ENCODE results near the gene WDR72. TPM values are rescaled to one million over a fixed set of nuclear protein-coding genes. Genes with fewer than 3 reads are reported as not detected.
A peak's percentile ranks its signal among the peaks of the same experiment; 100 is the strongest.

Gene WDR72
- total RNA-seq, 1 donor from 2014 or later: 3.2 TPM

GRCh38 chr15:53721334-53722087 is 38.0 kb downstream of the WDR72 start:
- no peaks in the 10 kb centered on the region for H3K27me3 ChIP-seq
- no peak for ATAC-seq
- H3K27ac ChIP-seq: no peak overlapping the region
- H3K4me3 ChIP-seq: no peak overlapping the region
- no peaks in the 10 kb centered on the region for H3K4me1 ChIP-seq
- no peak for TF ChIP-seq CTCF (IDR thresholded peaks at IDR 0.05)
- no peak for DNase-seq
- no peaks in the 10 kb centered on the region for H3K9me3 ChIP-seq
- H3K36me3 ChIP-seq: no peaks in the 10 kb centered on the region
- intact Hi-C loops (cut with DNase I): no loop called here

DNA sequence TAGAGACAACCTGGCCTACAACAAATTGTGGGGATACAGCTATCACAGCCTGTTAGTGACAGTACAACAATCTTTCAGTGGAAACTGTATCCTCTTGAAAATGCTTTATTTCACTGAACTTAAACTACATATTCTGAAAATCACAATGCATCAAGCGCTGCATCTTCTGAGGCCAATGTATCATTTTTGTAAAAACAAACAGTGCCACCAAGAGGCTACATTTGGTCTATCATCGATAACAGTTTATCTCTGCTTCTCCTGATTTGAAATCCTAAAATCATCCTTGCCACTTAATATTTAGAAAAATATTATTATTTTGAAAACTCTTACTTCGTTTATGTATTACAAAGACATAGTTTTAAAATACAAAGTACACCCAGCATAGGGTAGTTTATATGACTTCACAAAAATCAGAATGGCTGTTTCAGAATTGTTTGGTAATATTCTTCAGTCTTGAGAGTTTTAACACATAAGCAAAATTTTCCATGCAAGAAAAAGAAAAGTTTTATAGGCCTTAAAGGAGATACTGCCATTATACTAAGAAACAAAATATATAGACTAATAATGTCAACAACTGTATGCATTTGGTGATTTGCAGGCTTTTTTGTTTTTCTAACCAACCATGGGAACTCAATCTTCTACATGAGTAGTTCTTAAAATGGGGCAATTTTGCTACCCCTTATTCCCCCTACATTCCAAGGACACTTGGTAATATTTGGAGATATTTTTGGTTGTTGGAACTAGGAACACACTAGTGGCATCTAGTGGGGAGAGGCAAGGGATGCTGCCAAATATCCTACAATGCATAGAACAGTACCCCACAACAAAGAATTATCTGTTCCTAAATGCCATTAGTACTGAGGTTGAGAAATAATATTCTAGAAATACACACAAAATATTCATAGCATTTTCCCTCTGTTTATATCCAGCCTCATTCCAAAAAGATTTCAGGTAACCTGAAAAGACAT is 42.3 kb downstream of the WDR72 start:
- intact Hi-C loops (cut with DNase I): no loop called here
- DNase-seq (no peak), ATAC-seq (no peak)
- no peak overlapping the region for H3K4me3 ChIP-seq
- H3K27ac ChIP-seq: no peak overlapping the region
- H3K36me3 ChIP-seq: no peaks in the 10 kb centered on the region
- H3K9me3 ChIP-seq: no peaks in the 10 kb centered on the region
- no peaks in the 10 kb centered on the region for H3K4me1 ChIP-seq
- TF ChIP-seq CTCF (IDR thresholded peaks at IDR 0.05): peak; percentile 15
- no peaks in the 10 kb centered on the region for H3K27me3 ChIP-seq

- DNase-seq (no peak), ATAC-seq (no peak)
- Histone ChIP-seq H3K27ac (no peak overlapping the region), H3K36me3 (no peaks in the 10 kb centered on the region), H3K9me3 (no peaks in the 10 kb centered on the region), H3K4me3 (no peak overlapping the region), H3K4me1 (no peaks in the 10 kb centered on the region), H3K27me3 (no peaks in the 10 kb centered on the region)
- intact Hi-C loops (cut with DNase I): no loop called here
- TF ChIP-seq CTCF (IDR thresholded peaks at IDR 0.05): no peak
Observed at GRCh38 chr15:53713218-53713617, 46.2 kb downstream of the WDR72 start.

DNA sequence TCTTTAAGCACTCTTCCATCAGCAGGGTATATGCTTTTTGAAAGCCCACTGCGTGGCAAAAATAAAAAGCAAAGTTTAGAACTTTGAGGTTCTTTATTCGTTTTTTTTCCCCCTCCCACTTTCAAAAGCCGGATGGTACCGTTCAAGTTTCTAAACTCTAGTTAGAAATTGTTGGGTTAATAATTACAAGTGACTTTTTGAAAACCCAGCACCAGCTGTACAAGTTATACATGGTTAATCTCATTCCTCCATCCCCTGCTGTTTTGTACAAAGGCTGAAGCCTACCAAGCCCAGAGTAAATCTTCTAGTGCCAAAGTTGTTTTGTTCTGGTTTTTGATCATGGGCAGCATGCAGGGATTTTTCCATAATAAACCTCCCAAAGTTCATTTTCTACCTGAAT is 48.6 kb downstream of the WDR72 start:
- no peak for TF ChIP-seq CTCF (IDR thresholded peaks at IDR 0.05)
- intact Hi-C loops (cut with DNase I): no loop called here
- Histone ChIP-seq H3K4me3 (no peak overlapping the region), H3K36me3 (no peaks in the 10 kb centered on the region), H3K9me3 (no peaks in the 10 kb centered on the region), H3K4me1 (no peaks in the 10 kb centered on the region), H3K27ac (no peak overlapping the region), H3K27me3 (no peaks in the 10 kb centered on the region)
- DNase-seq (no peak), ATAC-seq (no peak)

GRCh38 chr15:53709821-53710220 is 49.6 kb downstream of the WDR72 start:
- Histone ChIP-seq H3K27ac (no peak overlapping the region), H3K27me3 (no peaks in the 10 kb centered on the region), H3K9me3 (no peaks in the 10 kb centered on the region), H3K4me3 (no peak overlapping the region), H3K36me3 (no peaks in the 10 kb centered on the region), H3K4me1 (no peaks in the 10 kb centered on the region)
- DNase-seq: no peak
- ATAC-seq: no peak
- TF ChIP-seq CTCF (IDR thresholded peaks at IDR 0.05): no peak
- intact Hi-C loops (cut with DNase I): no loop called here

Data from upper lobe of right lung (tissue), 1 donor.